ENCODE measurements around the gene RNU4-1.
"Not testable (repeated sequence)": the region's sequence is repeated elsewhere in the genome, so short reads cannot be mapped to it uniquely, and the experiment has no call there.

The RNU4-1 gene

GRCh38 chr12:120292661-120293531 is at the start of gene RNU4-1:
RNU4-1 (minus strand) TSS chr12:120293237.
- DNase-seq (ENCODE audit: low spot score): peak; percentile 70
- in situ Hi-C loops (cut with MboI; ENCODE audit: low pct_unique_long_range_greater_than_20kb, low sequenced_read_pairs, unreplicated experiment): no loop called here
- TF ChIP-seq CTCF (IDR thresholded peaks at IDR 0.05; ENCODE audit: extremely low read depth, insufficient read depth, missing control alignments): no peak

GRCh38 chr12:120342175-120343038 is 49.4 kb upstream of the RNU4-1 start:
- no peak for TF ChIP-seq CTCF (IDR thresholded peaks at IDR 0.05; ENCODE audit: extremely low read depth, insufficient read depth, missing control alignments)
- in situ Hi-C loops (cut with MboI; ENCODE audit: low pct_unique_long_range_greater_than_20kb, low sequenced_read_pairs, unreplicated experiment): no loop called here
- no peak for DNase-seq (ENCODE audit: low spot score)

GRCh38 chr12:120339256-120339655 is 46.2 kb upstream of the RNU4-1 start:
- no peak for TF ChIP-seq CTCF (IDR thresholded peaks at IDR 0.05; ENCODE audit: extremely low read depth, insufficient read depth, missing control alignments)
- no peak for DNase-seq (ENCODE audit: low spot score)
- in situ Hi-C loops (cut with MboI; ENCODE audit: low pct_unique_long_range_greater_than_20kb, low sequenced_read_pairs, unreplicated experiment): no loop called here

- TF ChIP-seq CTCF (IDR thresholded peaks at IDR 0.05; ENCODE audit: extremely low read depth, insufficient read depth, missing control alignments): no peak
- DNase-seq (ENCODE audit: low spot score): no peak
- in situ Hi-C loops (cut with MboI; ENCODE audit: low pct_unique_long_range_greater_than_20kb, low sequenced_read_pairs, unreplicated experiment): no loop called here
Observed at GRCh38 chr12:120337730-120338129, 44.7 kb upstream of the RNU4-1 start.

- in situ Hi-C loops (cut with MboI; ENCODE audit: low pct_unique_long_range_greater_than_20kb, low sequenced_read_pairs, unreplicated experiment); DNase-seq (ENCODE audit: low spot score): not testable (repeated sequence)
Observed at GRCh38 chr12:120336392-120336791, 43.4 kb upstream of the RNU4-1 start.

- DNase-seq (ENCODE audit: low spot score); in situ Hi-C loops (cut with MboI; ENCODE audit: low pct_unique_long_range_greater_than_20kb, low sequenced_read_pairs, unreplicated experiment): not testable (repeated sequence)
- peak; percentile 74 for TF ChIP-seq CTCF (IDR thresholded peaks at IDR 0.05; ENCODE audit: extremely low read depth, insufficient read depth, missing control alignments)
Observed at GRCh38 chr12:120335447-120335846, 42.4 kb upstream of the RNU4-1 start.

GRCh38 chr12:120332523-120332922 is 39.5 kb upstream of the RNU4-1 start:
- TF ChIP-seq CTCF (IDR thresholded peaks at IDR 0.05; ENCODE audit: extremely low read depth, insufficient read depth, missing control alignments): no peak
- no peak for DNase-seq (ENCODE audit: low spot score)
- in situ Hi-C loops (cut with MboI; ENCODE audit: low pct_unique_long_range_greater_than_20kb, low sequenced_read_pairs, unreplicated experiment): no loop called here

Data from GM13977 (cell line).